ENCODE data around the gene STX16.
A peak's percentile ranks its signal among the peaks of the same experiment; 100 is the strongest.

Gene STX16

GRCh38 chr20:58650776-58651558 is at the start of gene STX16:
TSS of gene STX16 (plus strand) at chr20:58651283. CDS start at chr20:58652007, 724 bp downstream.
- peak; percentile 57 to 70 for DNase-seq (ENCODE audit: low read depth in 2 of 2, low spot score in 1 of 2)

- DNase-seq (ENCODE audit: low read depth in 2 of 2, low spot score in 1 of 2) = no peak
Measured at GRCh38 chr20:58602124-58602523, 49.0 kb upstream of the STX16 start.

- no peak for DNase-seq (ENCODE audit: low read depth in 2 of 2, low spot score in 1 of 2)
Measured at GRCh38 chr20:58603721-58604120, 47.4 kb upstream of the STX16 start.

- no peak for DNase-seq (ENCODE audit: low read depth in 2 of 2, low spot score in 1 of 2)
Measured at GRCh38 chr20:58604128-58604881, 46.8 kb upstream of the STX16 start.

GRCh38 chr20:58605292-58606065 is 45.6 kb upstream of the STX16 start:
- no peak for DNase-seq (ENCODE audit: low read depth in 2 of 2, low spot score in 1 of 2)

GRCh38 chr20:58606184-58606583 is 44.9 kb upstream of the STX16 start:
- DNase-seq (ENCODE audit: low read depth in 2 of 2, low spot score in 1 of 2) = no peak

- no peak for DNase-seq (ENCODE audit: low read depth in 2 of 2, low spot score in 1 of 2)
Measured at GRCh38 chr20:58608096-58608840, 42.8 kb upstream of the STX16 start.

- DNase-seq (ENCODE audit: low read depth in 2 of 2, low spot score in 1 of 2) = no peak
Measured at GRCh38 chr20:58609026-58609425, 42.1 kb upstream of the STX16 start.

- no peak for DNase-seq (ENCODE audit: low read depth in 2 of 2, low spot score in 1 of 2)
Measured at GRCh38 chr20:58610071-58610800, 40.8 kb upstream of the STX16 start.

- no peak for DNase-seq (ENCODE audit: low read depth in 2 of 2, low spot score in 1 of 2)
Measured at GRCh38 chr20:58610811-58611210, 40.3 kb upstream of the STX16 start.

GRCh38 chr20:58611236-58612030 is 39.6 kb upstream of the STX16 start:
- DNase-seq (ENCODE audit: low read depth in 2 of 2, low spot score in 1 of 2) = no peak

GRCh38 chr20:58612121-58612691 is 38.9 kb upstream of the STX16 start:
- DNase-seq (ENCODE audit: low read depth in 2 of 2, low spot score in 1 of 2) = no peak

- no peak for DNase-seq (ENCODE audit: low read depth in 2 of 2, low spot score in 1 of 2)
Measured at GRCh38 chr20:58613061-58613854, 37.8 kb upstream of the STX16 start.

- no peak for DNase-seq (ENCODE audit: low read depth in 2 of 2, low spot score in 1 of 2)
Measured at GRCh38 chr20:58614366-58614765, 36.7 kb upstream of the STX16 start.

- no peak for DNase-seq (ENCODE audit: low read depth in 2 of 2, low spot score in 1 of 2)
Measured at GRCh38 chr20:58614984-58615760, 35.9 kb upstream of the STX16 start.

- DNase-seq (ENCODE audit: low read depth in 2 of 2, low spot score in 1 of 2) = no peak
Measured at GRCh38 chr20:58616411-58616810, 34.7 kb upstream of the STX16 start.

- DNase-seq (ENCODE audit: low read depth in 2 of 2, low spot score in 1 of 2) = no peak
Measured at GRCh38 chr20:58617158-58617557, 33.9 kb upstream of the STX16 start.
